ENCODE data around the gene BMPER.

Gene BMPER

GRCh38 chr7:34036051-34036920, 130.9 kb downstream of the BMPER start:
- no peak for DNase-seq

- DNase-seq = no peak
Measured at GRCh38 chr7:34036972-34037792, 131.8 kb downstream of the BMPER start.

GRCh38 chr7:34038816-34039470, 133.6 kb downstream of the BMPER start:
- DNase-seq = no peak

- DNase-seq = no peak
Measured at GRCh38 chr7:34041707-34042106, 136.4 kb downstream of the BMPER start.

- DNase-seq = no peak
Measured at GRCh38 chr7:34042406-34042805, 137.1 kb downstream of the BMPER start.

GRCh38 chr7:34043461-34044305, 138.3 kb downstream of the BMPER start:
- no peak for DNase-seq

GRCh38 chr7:34044306-34044643, 138.9 kb downstream of the BMPER start:
- DNase-seq = no peak

- DNase-seq = no peak
Measured at GRCh38 chr7:34044734-34045353, 139.5 kb downstream of the BMPER start.

GRCh38 chr7:34048445-34048844, 143.1 kb downstream of the BMPER start:
- no peak for DNase-seq

- no peak for DNase-seq
Measured at GRCh38 chr7:34054075-34054474, 148.7 kb downstream of the BMPER start.

- DNase-seq = no peak
Measured at GRCh38 chr7:34057136-34057535, 151.8 kb downstream of the BMPER start.

GRCh38 chr7:34057956-34058355, 152.6 kb downstream of the BMPER start:
- DNase-seq = no peak

GRCh38 chr7:34058801-34059135, 153.4 kb downstream of the BMPER start:
- no peak for DNase-seq

GRCh38 chr7:34059136-34059828, 153.9 kb downstream of the BMPER start:
- no peak for DNase-seq

GRCh38 chr7:34060196-34060947, 155.0 kb downstream of the BMPER start:
- DNase-seq = no peak

- DNase-seq = no peak
Measured at GRCh38 chr7:34061149-34061548, 155.8 kb downstream of the BMPER start.

- DNase-seq = no peak
Measured at GRCh38 chr7:34062341-34062740, 157.0 kb downstream of the BMPER start.

GRCh38 chr7:34062826-34063225, 157.5 kb downstream of the BMPER start:
- no peak for DNase-seq

- no peak for DNase-seq
Measured at GRCh38 chr7:34064519-34065158, 159.3 kb downstream of the BMPER start.

- DNase-seq = no peak
Measured at GRCh38 chr7:34066411-34066810, 161.1 kb downstream of the BMPER start.
